Thyroid gland (tissue), 4 donors: ENCODE results near the gene SPACA5B.

ENCODE experiments used
- POLR2A ChIP-seq, 2 donors: fragments of 450-650 bp; IDR thresholded peaks; one replicate each; pipeline ENCODE4 v1.6.1; 2017; ENCODE audit warnings: antibody characterized with exemption in 2 of 2, mild to moderate bottlenecking in 2 of 2, moderate library complexity in 1 of 2
- TF ChIP-seq, protein P1 (sequence below), 6 experiments: fragments of 200-600 bp in 3 of 6; fragments of 450-650 bp in 3 of 6; sonication (generic) in 3 of 6; IDR thresholded peaks; one replicate each; pipeline ENCODE4 v1.5.1; 2016 to 2019; ENCODE audit warnings: antibody characterized with exemption in 6 of 6, mild to moderate bottlenecking in 2 of 6, inconsistent platforms in 1 of 6, moderate library complexity in 1 of 6

DNA sequence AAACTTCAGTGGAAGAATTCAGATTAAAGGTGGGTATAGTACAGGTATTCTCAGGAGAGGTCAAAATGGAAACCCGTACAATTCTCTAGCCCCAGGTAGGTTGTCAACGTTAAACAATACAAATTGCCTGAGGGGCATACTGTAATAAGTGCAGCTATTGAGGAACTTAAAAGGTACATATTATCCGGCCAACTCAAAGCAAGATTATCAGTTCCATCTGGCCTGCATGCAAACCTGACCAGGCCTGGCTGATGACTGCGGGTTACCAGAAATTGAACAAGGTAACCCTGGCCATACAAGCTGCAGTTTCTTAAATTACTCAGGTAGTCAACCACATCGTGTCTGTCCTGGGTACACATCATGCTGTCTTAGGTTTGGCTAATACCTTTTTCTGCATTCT, 46.7 kb upstream of the SPACA5B start:
- TF ChIP-seq, protein P1, sequence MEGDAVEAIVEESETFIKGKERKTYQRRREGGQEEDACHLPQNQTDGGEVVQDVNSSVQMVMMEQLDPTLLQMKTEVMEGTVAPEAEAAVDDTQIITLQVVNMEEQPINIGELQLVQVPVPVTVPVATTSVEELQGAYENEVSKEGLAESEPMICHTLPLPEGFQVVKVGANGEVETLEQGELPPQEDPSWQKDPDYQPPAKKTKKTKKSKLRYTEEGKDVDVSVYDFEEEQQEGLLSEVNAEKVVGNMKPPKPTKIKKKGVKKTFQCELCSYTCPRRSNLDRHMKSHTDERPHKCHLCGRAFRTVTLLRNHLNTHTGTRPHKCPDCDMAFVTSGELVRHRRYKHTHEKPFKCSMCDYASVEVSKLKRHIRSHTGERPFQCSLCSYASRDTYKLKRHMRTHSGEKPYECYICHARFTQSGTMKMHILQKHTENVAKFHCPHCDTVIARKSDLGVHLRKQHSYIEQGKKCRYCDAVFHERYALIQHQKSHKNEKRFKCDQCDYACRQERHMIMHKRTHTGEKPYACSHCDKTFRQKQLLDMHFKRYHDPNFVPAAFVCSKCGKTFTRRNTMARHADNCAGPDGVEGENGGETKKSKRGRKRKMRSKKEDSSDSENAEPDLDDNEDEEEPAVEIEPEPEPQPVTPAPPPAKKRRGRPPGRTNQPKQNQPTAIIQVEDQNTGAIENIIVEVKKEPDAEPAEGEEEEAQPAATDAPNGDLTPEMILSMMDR (IDR thresholded peaks at IDR 0.05), result no peak
- TF ChIP-seq POLR2A (IDR thresholded peaks at IDR 0.05), result no peak
